HEK293 (cell line): ENCODE data around the gene ZC3H4.

Experiments used
- CTCF ChIA-PET: fragments of 350-600 bp; formaldehyde crosslinking; extraction: SDS; loops from one replicate; lab custom pipeline; 2021; ENCODE audit warnings: antibody characterized with exemption; lab: Yijun Ruan, JAX
- POLR2A ChIA-PET: fragments of 300-600 bp; formaldehyde crosslinking; extraction: SDS; loops from one replicate; lab custom pipeline; 2020; ENCODE audit warnings: antibody characterized with exemption, inconsistent platforms; lab: Yijun Ruan, JAX
- H3K27ac ChIP-seq: fragments of 200-500 bp; sonication (Bioruptor generic); 2 replicates; pipeline ENCODE4 v1.5.1; 2014; ENCODE audit warnings: low read depth, low read length, control low read depth, inconsistent platforms; ENCODE audit errors: extremely low read depth
- H3K36me3 ChIP-seq, 2 experiments: fragments of 200-500 bp in 1 of 2; sonication (Bioruptor generic) in 1 of 2; 1 replicate in 1 of 2; 2 replicates in 1 of 2; pipeline ENCODE4 v1.5.1; 2014 to 2017; ENCODE audit warnings: inconsistent platforms in 2 of 2, low read length in 2 of 2; ENCODE audit not compliant: control insufficient read depth in 2 of 2, insufficient read depth in 1 of 2
- H3K4me1 ChIP-seq: fragments of 200-500 bp; sonication (Bioruptor generic); 2 replicates; pipeline ENCODE4 v1.5.1; 2014; ENCODE audit warnings: mild to moderate bottlenecking, low read length, inconsistent platforms; ENCODE audit not compliant: control insufficient read depth, insufficient read depth
- H3K4me3 ChIP-seq: 2 replicates; pipeline ENCODE4 v1.5.1; 2011; ENCODE audit warnings: low read depth, mild to moderate bottlenecking, control low read depth, low read length, moderate library complexity
- H3K9me3 ChIP-seq: fragments of 200-500 bp; sonication (Bioruptor generic); 2 replicates; pipeline ENCODE4 v1.5.1; 2014; ENCODE audit warnings: low read depth, low read length, inconsistent platforms; ENCODE audit not compliant: control insufficient read depth, insufficient read depth
- IKZF3 ChIP-seq: fragments of 450-650 bp; IDR thresholded peaks from 2 replicates; pipeline ENCODE4 v1.5.0; 2018; ENCODE audit warnings: missing biosample characterization, mild to moderate bottlenecking, missing genetic modification characterization, moderate library complexity
- MYNN ChIP-seq: fragments of 450-650 bp; formaldehyde crosslinking; IDR thresholded peaks from 2 replicates; pipeline ENCODE4 v1.5.1; 2016; ENCODE audit warnings: missing biosample characterization, missing genetic modification characterization, borderline replicate concordance
- PRDM10 ChIP-seq: fragments of 450-650 bp; formaldehyde crosslinking; IDR thresholded peaks from 2 replicates; pipeline ENCODE4 v1.5.1; 2016; ENCODE audit warnings: missing biosample characterization, missing genetic modification characterization
- SCRT1 ChIP-seq: fragments of 450-650 bp; formaldehyde crosslinking; IDR thresholded peaks from 2 replicates; pipeline ENCODE4 v1.5.1; 2016; ENCODE audit warnings: missing biosample characterization, missing genetic modification characterization, borderline replicate concordance
- SCRT2 ChIP-seq: fragments of 450-650 bp; formaldehyde crosslinking; IDR thresholded peaks from 2 replicates; pipeline ENCODE4 v1.5.1; 2016; ENCODE audit warnings: missing biosample characterization, missing genetic modification characterization
- SP7 ChIP-seq: fragments of 450-650 bp; formaldehyde crosslinking; IDR thresholded peaks from 2 replicates; pipeline ENCODE4 v1.5.1; 2016; ENCODE audit warnings: missing biosample characterization, missing genetic modification characterization
- WT1 ChIP-seq: fragments of 450-650 bp; formaldehyde crosslinking; IDR thresholded peaks from 2 replicates; pipeline ENCODE4 v1.5.1; 2016; ENCODE audit warnings: missing biosample characterization, missing genetic modification characterization
- ZBTB21 ChIP-seq: fragments of 450-650 bp; formaldehyde crosslinking; IDR thresholded peaks from 2 replicates; pipeline ENCODE4 v1.5.1; 2017; ENCODE audit warnings: missing biosample characterization, missing genetic modification characterization
- ZFP37 ChIP-seq: fragments of 450-650 bp; formaldehyde crosslinking; IDR thresholded peaks from 2 replicates; pipeline ENCODE4 v1.5.1; 2016; ENCODE audit warnings: missing biosample characterization, missing genetic modification characterization
- ZNF23 ChIP-seq: fragments of 450-650 bp; formaldehyde crosslinking; IDR thresholded peaks from 2 replicates; pipeline ENCODE4 v1.5.1; 2016; ENCODE audit warnings: missing biosample characterization, missing genetic modification characterization, borderline replicate concordance
- ZNF24 ChIP-seq: fragments of 450-650 bp; formaldehyde crosslinking; IDR thresholded peaks from 2 replicates; pipeline ENCODE4 v1.5.1; 2016; ENCODE audit warnings: missing biosample characterization, missing genetic modification characterization
- ZNF335 ChIP-seq: fragments of 450-650 bp; formaldehyde crosslinking; conservative IDR thresholded peaks from 2 replicates; pipeline ENCODE4 v1.5.1; 2016; ENCODE audit warnings: missing biosample characterization, missing genetic modification characterization
- ZNF366 ChIP-seq: fragments of 450-650 bp; formaldehyde crosslinking; conservative IDR thresholded peaks from 2 replicates; pipeline ENCODE4 v1.5.1; 2016; ENCODE audit warnings: missing biosample characterization, missing genetic modification characterization
- ZNF473 ChIP-seq: fragments of 450-650 bp; formaldehyde crosslinking; IDR thresholded peaks from 2 replicates; pipeline ENCODE4 v1.5.1; 2017; ENCODE audit warnings: missing biosample characterization, missing genetic modification characterization
- ZNF548 ChIP-seq: fragments of 450-650 bp; formaldehyde crosslinking; IDR thresholded peaks from 2 replicates; pipeline ENCODE4 v1.5.1; 2016; ENCODE audit warnings: missing biosample characterization, missing genetic modification characterization
- ZNF558 ChIP-seq: fragments of 450-650 bp; formaldehyde crosslinking; IDR thresholded peaks from 2 replicates; pipeline ENCODE4 v1.5.1; 2016; ENCODE audit warnings: missing biosample characterization, missing genetic modification characterization
- ZNF600 ChIP-seq: fragments of 450-650 bp; formaldehyde crosslinking; IDR thresholded peaks from 2 replicates; pipeline ENCODE4 v1.5.1; 2016; ENCODE audit warnings: missing biosample characterization, missing genetic modification characterization
- ZNF660 ChIP-seq: fragments of 450-650 bp; IDR thresholded peaks from 2 replicates; pipeline ENCODE4 v1.5.1; 2018; ENCODE audit warnings: missing biosample characterization, mild to moderate bottlenecking, missing genetic modification characterization
- ZNF768 ChIP-seq: fragments of 450-650 bp; formaldehyde crosslinking; IDR thresholded peaks from 2 replicates; pipeline ENCODE4 v1.5.1; 2018; ENCODE audit warnings: missing biosample characterization, mild to moderate bottlenecking, missing genetic modification characterization
- ZNF837 ChIP-seq: fragments of 450-650 bp; formaldehyde crosslinking; IDR thresholded peaks from 2 replicates; pipeline ENCODE4 v1.5.1; 2016; ENCODE audit warnings: missing biosample characterization, missing genetic modification characterization
- TF ChIP-seq, protein P1 (sequence below): fragments of 450-650 bp; formaldehyde crosslinking; IDR thresholded peaks from 2 replicates; pipeline ENCODE4 v1.5.1; 2016; ENCODE audit warnings: missing biosample characterization, missing genetic modification characterization

Gene ZC3H4

GRCh38 chr19:47130120-47130588 lies 16.6 kb upstream of the ZC3H4 start (continued):
- TF ChIP-seq PRDM10 (tag by site-specific recombination) (no peak), ZNF768 (tag by site-specific recombination) (no peak), ZFP37 (tag by site-specific recombination) (no peak), ZNF23 (tag by site-specific recombination) (no peak), ZBTB21 (tag by site-specific recombination) (0 out of 2 replicates have a peak, but pooled peaks have one; percentile 16), ZNF558 (tag by site-specific recombination) (0 out of 2 replicates have a peak, but pooled peaks have one; percentile 18), ZNF837 (tag by site-specific recombination) (no peak)

DNA sequence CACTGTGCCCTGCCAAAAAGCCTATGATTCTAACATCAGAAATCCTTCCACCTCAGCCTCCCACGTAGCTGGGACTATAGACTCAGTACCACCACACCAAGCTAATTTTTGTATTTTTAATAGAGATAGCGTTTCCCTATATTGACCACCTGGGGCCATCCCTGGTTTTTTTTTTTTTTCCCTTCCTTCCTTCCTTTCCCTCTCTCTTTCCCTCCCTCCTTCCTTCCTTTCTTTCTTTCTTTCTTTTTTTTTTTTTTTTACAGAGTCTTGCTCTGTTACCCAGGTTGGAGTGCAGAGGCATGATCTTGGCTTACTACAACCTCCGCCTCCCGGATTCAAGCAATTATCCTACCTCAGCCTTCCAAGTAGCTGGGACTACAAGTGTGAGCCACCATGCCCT lies 16.0 kb upstream of the ZC3H4 start:
- peaks cover 14% of the 10 kb centered on the region for H3K4me1 ChIP-seq
- POLR2A ChIA-PET: interaction anchor here (0.6 kb wide), 2 partner anchors 14 to 111 kb away, joined by 7 to 8 read pairs; no protein-coding TSS in a partner anchor
- CTCF ChIA-PET: interaction anchor here (0.6 to 0.9 kb wide), 3 partner anchors 10 to 371 kb away, joined by 3 to 6 read pairs (median 3); no protein-coding TSS in a partner anchor
- no peaks in the 10 kb centered on the region for H3K9me3 ChIP-seq
- no peak overlapping the region; the same call in 1 of the 2 replicates for H3K27ac ChIP-seq
- TF ChIP-seq ZNF473 (no peak), ZNF366 (tag by site-specific recombination) (peak; percentile 68)
- peaks cover 5 to 13% of the 10 kb centered on the region in 2 experiments; a peak in 2 of 3 replicates for H3K36me3 ChIP-seq
- H3K4me3 ChIP-seq: no peak overlapping the region

- no peak overlapping the region for H3K27ac ChIP-seq
- TF ChIP-seq SCRT2 (peak; percentile 45; the same call in 1 of the 2 replicates), ZNF548 (no peak)
- no peaks in the 10 kb centered on the region for H3K9me3 ChIP-seq
- CTCF ChIA-PET: interaction anchor here (0.6 to 2.7 kb wide), 33 partner anchors 9 to 1435 kb away, joined by 3 to 22 read pairs (median 4); partner anchors contain the start of genes DACT3 and ZC3H4
- no peaks in the 10 kb centered on the region for H3K4me1 ChIP-seq
- H3K36me3 ChIP-seq: no peaks in the 10 kb centered on the region
- H3K4me3 ChIP-seq: no peak overlapping the region
- POLR2A ChIA-PET: interaction anchor here (0.6 to 1.3 kb wide), 3 partner anchors 12 to 112 kb away, joined by 4 to 7 read pairs (median 5); partner anchors contain the start of gene ZC3H4
Measured at GRCh38 chr19:47125669-47125938, 12.0 kb upstream of the ZC3H4 start.

DNA sequence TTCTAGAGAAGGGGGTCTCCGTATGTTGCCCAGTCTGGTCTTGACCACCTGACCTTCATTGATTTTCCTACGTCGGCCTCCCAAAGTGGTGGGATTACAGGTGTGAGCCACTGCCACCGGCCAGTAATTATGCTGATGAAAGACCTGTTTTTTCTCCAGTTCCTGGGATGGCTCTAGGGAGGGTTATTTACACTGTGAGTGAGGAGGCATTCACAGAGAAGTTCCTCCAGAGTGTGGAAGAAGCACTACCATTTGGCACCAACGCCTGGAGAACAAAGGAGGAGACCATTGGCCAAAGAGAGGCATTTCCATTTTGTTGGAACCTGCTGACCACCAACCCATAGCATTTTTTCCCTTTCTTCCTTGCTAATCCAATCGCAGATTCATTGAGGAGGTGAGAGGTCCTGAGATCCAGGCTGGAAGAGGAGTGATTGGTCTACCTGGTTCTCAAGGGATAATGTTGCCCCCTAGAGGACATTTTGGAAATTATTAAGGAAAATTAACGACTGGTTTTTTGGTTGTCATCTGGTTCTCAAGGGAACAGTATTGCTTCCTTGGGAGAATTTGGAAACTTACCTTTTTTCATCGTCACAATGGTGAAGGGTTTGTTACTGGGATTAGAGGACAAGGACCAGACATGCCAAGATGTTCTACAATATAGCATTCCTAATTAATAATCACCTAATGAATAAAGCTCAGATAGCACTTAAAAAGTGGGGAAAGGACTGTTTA lies 11.5 kb upstream of the ZC3H4 start:
- Histone ChIP-seq H3K36me3 (no peaks in the 10 kb centered on the region), H3K27ac (no peak overlapping the region), H3K4me3 (no peak overlapping the region), H3K9me3 (no peaks in the 10 kb centered on the region), H3K4me1 (no peaks in the 10 kb centered on the region)
- ChIA-PET POLR2A (interaction anchor here (0.9 to 1.3 kb wide), 2 partner anchors 12 to 112 kb away, joined by 4 to 7 read pairs; partner anchors contain the start of gene ZC3H4), CTCF (interaction anchor here (0.6 to 6.4 kb wide), 32 partner anchors 9 to 464 kb away, joined by 3 to 69 read pairs (median 4); partner anchors contain the start of genes DACT3 and ZC3H4)
- TF ChIP-seq WT1 (tag by site-specific recombination) (peak; percentile 38; the same call in 1 of the 2 replicates), SP7 (tag by site-specific recombination) (peak; percentile 21; the same call in 1 of the 2 replicates), ZNF600 (tag by site-specific recombination) (no peak), ZNF660 (peak; percentile 73; the same call in 1 of the 2 replicates), SCRT1 (tag by site-specific recombination) (no peak), MYNN (tag by site-specific recombination) (no peak), IKZF3 (tag by site-specific recombination) (peak; percentile 89), ZNF335 (tag by site-specific recombination) (0 out of 2 replicates have a peak, but pooled peaks have one; percentile 25), ZNF24 (0 out of 2 replicates have a peak, but pooled peaks have one; percentile 12)
- TF ChIP-seq, protein P1, sequence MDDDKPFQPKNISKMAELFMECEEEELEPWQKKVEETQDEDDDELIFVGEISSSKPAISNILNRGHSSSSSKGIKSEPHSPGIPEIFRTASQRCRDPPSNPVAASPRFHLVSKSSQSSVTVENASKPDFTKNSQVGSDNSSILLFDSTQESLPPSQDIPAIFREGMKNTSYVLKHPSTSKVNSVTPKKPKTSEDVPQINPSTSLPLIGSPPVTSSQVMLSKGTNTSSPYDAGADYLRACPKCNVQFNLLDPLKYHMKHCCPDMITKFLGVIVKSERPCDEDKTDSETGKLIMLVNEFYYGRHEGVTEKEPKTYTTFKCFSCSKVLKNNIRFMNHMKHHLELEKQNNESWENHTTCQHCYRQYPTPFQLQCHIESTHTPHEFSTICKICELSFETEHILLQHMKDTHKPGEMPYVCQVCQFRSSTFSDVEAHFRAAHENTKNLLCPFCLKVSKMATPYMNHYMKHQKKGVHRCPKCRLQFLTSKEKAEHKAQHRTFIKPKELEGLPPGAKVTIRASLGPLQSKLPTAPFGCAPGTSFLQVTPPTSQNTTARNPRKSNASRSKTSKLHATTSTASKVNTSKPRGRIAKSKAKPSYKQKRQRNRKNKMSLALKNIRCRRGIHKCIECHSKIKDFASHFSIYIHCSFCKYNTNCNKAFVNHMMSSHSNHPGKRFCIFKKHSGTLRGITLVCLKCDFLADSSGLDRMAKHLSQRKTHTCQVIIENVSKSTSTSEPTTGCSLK: no peak
